Activated T-helper 1 cell treated with Interleukin-2 at 50 U/mL for 16 hours (primary cell): ENCODE measurements around the gene ROR1.

Experiments
- DNase-seq: peaks from one replicate; pipeline ENCODE4 v3.0.0-alpha.2; 2020; ENCODE audit warnings: low read depth

The ROR1 gene

GRCh38 chr1:64147045-64147724, 373.4 kb downstream of the ROR1 start:
- no peak for DNase-seq

DNA sequence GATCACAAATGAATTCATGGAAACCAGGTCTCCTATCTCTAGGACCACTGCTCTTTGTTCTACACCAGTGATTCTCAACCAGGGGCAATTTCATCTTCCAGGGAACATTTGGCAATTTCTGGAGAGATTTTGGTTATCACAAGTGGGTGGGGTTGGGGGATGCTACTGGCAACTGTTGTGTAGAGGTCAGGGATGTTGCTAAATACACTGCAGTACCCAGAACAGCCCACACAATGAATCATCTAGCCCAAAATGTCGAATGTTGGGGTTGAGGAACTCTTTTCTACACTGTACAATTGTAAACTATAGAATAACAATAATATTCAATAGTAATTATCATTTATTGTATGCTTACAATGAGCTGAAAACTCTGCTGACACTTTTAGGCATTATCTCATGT, 373.9 kb downstream of the ROR1 start:
- DNase-seq: no peak

- DNase-seq: no peak
Measured at GRCh38 chr1:64150266-64150665, 376.4 kb downstream of the ROR1 start.

DNA sequence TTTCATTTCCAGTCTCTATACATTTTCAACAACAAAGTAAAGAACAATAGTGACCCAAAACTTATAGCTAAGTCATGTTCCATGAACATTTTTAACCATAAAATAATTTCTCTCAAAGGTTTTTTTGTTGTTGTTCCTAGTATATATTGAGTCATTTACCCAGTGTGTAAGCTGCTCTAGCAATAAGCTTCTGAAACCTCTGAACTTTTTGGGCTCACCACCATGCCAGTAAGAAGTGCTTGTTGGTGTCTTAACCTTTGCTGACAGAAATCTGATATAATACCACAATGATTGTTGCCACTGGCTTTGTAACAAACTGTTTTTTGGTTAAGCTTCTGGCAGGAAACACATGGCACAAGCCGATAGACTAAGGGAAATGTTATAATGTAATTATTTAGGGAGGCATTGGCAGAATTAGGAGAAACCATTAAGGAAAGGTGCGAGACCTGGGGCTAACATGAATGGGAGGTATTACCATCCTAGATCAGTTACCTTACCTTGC, 377.0 kb downstream of the ROR1 start:
- DNase-seq: no peak

DNA sequence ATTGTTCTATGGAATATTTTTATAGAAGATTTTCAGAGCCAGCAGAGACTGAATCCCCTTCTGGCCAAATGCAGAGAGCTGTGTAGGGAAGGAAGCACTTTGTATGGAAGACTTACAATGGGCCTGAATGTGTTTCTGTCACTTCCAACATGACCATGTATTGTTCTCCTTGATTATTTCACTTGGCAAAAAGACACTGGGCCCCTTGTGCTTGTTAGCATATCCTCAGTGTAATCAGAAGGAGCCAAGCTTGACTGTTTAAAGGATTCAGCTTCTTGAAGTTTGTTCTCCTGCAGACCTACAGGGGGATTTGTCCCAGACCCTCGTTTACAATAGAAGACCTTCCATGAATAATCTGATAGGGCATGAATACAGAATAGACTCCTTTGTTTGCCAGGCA, 381.5 kb downstream of the ROR1 start:
- DNase-seq: no peak

DNA sequence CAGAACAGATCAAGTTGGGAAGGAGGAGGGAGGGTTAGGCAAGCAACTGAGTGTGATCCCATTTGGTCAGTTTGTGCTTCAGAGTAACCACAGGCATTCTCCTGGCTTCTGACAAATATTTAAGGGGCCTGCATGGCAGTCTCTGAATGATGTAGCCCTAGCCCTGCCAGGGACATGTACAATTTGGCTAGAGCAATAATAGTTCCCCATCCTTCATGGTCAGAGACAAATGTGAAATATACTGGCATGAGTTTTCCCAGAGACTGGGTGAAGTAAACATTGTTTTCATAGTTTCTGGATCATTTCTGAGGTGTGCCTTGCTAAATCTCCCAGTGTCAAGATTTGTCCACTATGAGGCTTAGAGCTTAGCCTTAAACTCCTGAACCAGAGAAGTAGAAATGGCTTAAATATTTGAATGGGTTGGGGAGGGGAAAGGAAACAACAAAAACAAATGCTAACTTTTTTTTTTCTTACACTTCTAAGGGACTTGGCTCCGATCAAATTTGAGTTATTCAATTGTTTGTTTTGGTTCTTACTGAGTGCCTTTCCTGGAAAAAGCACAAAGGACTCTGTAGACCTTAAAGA, 387.6 kb downstream of the ROR1 start:
- DNase-seq: no peak

DNA sequence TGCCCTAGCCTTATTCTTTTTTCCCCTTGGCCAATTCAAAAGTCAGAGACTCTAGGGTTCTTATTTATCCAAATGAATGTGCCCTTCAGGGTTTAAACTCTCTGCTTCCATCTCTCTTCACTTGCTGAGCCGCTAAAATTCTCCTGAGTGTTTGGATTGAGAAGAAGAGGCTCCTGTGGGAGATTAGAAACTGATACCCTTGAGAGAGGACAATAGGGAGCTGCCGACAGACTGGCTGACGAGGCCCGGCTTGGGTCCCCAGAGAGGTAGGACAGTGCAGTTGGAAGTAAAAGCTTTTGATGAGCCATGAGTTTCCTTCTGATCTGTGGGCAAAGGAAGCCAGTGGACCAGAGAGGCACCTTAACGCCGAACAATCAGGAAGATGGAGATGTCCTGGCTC, 388.3 kb downstream of the ROR1 start:
- no peak for DNase-seq

DNA sequence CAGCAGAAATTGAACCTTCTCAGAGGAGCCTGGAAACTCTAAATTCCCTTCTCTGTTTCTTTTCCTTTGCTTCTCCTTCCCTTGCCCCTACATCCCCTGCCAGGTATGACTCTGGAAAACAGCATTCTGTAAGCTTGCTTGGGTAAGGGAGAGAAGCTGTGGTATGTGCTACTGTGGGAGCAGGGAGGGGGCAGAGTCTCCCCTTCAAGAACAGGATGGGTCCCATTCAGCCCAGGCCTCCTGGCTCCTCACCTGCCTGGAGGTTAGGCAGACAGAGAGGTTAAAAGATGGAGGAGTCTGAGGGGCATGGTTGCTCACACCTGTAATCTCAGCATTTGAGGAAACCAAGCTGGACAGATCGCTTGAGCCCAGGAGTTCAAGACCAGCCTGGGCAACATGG, 389.0 kb downstream of the ROR1 start:
- no peak for DNase-seq

DNA sequence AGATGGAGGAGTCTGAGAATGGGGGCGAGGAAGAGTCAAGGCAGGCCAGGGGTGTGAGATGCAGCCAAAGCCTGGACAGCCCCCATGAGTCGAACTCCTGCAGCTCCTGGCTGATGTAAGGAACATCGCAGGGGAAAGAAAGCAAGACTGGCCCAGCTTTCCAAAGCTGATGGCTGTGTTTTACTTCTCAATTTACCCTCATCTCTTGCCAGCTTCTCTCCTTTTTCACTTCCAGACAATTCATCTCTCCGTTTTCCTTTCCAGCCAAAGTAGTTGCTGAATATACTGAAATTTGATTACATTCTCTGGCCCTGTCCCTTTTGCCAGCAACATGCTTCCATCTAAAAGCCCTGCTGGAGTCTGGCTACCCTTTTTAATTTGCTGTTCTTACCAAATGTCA, 389.6 kb downstream of the ROR1 start:
- no peak for DNase-seq

- no peak for DNase-seq
Measured at GRCh38 chr1:64163970-64164369, 390.2 kb downstream of the ROR1 start.

DNA sequence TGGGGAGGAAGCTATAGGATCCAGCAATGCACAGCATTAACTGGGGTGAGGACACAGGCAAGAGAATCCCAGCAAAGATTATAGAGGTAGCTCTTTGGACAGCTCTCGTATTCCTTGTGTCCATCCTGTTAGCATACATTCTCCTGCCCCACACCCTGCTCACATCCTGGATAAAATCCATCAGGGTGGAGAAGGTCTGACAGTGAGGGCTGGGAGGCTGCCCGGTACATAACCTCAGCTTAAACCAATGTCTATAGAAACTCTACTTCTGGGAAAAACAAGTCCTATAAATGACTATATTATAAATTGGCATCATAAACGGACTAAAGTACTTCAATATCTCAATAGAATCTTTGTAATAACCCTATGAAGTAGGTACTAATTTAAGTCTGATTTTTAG, 392.8 kb downstream of the ROR1 start:
- DNase-seq: no peak

DNA sequence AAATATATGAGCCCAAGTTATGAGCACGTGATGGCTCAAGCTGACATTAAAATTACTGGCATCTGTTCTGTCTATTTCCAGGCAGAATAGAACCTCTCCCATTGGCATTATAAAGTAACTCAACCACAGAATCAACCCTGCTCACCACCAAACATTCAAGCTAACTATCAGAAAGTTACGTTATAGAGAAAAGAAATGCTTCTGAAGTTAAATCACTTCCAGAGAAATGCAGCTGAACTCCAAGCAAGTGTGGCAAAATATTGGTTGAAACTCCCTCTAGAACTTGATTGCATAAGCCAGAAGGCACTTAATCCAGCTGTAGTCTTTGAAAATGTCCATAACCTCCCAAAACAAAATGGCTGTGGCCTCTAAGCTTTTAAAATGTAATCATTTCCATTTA, 393.4 kb downstream of the ROR1 start:
- DNase-seq: no peak

DNA sequence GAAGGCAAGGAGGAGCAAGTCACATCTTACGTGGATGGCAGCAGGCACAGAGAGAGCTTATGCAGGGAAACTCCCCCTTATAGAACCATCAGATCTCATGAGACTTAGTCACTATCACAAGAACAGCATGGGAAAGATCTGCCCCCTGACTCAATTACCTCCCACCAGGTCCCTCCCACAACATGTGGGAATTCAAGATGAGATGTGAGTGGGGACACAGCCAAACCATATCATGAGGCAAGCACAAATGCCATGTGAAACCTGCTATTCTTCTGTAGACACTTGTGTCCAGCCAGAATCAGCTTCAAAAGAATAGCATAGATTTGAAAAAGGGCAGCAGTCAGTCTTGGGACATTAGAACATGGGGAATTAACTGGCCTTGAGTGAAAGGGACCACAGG, 397.4 kb downstream of the ROR1 start:
- no peak for DNase-seq

DNA sequence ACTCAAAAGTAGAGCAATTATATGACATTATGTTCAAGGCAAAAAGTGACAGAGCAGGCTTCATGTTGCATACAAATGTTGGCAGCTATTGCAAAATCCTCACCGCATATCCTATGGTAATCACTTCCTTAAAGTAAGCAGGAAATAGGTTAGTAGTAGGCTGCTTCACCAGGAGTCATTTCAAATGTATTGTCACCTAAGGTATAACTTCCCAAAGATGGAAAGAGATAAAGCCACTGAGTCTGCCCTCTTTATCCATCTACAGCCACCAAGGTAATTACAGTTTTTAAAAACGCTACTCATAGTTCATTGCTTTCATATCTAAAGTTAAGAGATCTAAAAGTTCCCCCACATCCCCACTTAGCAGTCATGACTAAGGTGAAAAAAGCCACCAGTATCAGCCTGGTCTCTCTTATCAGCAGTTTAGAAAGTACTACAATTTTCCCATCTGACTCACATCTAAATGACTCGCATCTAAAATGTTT, 398.0 kb downstream of the ROR1 start:
- no peak for DNase-seq

DNA sequence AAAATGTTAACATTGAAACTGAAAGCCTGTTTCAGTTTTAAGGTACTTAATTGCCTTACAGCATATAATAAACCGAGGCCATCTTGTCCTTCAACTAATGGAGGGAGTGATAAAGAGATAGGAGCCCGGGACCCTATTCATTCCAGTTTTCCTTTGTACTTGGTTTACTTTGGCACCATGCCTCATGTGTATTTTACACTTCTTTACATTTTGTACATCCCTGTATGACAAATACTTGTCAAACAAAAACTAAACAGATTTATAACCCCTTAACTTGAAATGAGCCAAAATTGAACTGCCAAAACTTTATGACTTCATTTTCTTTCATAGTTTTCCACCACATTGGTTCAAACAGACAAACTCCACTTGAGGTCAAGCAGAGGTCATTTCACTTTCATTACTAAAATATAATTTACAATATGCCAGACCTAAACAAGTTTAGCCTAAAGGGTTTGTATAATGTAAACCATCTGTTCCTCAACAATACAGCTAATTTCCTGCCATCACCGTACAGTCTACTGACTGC, 398.7 kb downstream of the ROR1 start:
- DNase-seq: no peak

GRCh38 chr1:64173336-64173940, 399.6 kb downstream of the ROR1 start:
- no peak for DNase-seq

- DNase-seq: no peak
Measured at GRCh38 chr1:64175639-64176038, 401.8 kb downstream of the ROR1 start.

- no peak for DNase-seq
Measured at GRCh38 chr1:64176659-64177058, 402.8 kb downstream of the ROR1 start.

DNA sequence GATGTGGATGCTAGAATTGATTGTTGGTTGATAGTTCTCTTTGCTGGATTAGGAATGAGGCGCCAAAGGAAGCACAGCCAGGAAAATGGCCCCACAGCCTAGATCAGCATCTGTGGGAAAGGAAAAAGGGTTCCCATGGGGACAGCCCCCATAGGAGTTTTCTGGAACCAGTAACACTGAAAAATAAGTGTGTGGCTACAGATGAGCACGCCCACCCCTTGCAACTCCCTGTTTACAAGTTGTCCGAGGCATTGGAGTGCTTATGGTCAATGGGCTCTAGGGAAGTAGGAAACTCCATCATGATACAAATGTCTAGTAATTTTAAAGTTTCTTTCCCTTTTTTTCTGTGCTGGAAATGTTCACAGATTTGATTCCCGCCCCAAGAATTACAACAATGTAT, 405.8 kb downstream of the ROR1 start:
- no peak for DNase-seq

GRCh38 chr1:64182207-64182606, 408.4 kb downstream of the ROR1 start:
- no peak for DNase-seq

GRCh38 chr1:64183395-64184002, 409.7 kb downstream of the ROR1 start:
- no peak for DNase-seq

DNA sequence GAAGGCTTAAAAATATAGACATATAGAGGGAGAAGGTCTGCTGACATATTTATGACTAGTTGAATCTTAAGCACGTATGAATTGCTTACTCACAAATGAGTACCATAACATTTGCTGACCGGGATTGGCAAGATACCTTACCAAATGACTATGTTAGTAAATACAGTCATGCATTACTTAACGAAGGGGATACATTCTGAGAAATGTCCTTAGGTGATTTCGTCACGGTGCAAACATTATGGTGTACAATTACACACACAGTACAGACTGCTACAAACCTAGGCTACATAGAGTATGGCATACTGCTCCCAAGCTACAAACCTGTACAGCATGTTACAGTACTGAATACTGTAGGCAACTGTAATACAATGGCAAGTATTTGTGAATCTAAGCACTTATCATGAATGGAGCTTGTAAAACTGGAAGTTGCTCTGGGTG, 410.2 kb downstream of the ROR1 start:
- no peak for DNase-seq
